ENCODE data around the gene PIK3CD.

- TF ChIP-seq CTCF (IDR thresholded peaks at IDR 0.05) (no peak), POLR2AphosphoS5 (IDR thresholded peaks at IDR 0.05) (no peak), POLR2A (IDR thresholded peaks at IDR 0.05) (no peak), EP300 (IDR thresholded peaks at IDR 0.05) (no peak)
Observed at GRCh38 chr1:9648171-9648570, 3.4 kb upstream of the PIK3CD start.
